H1 (cell line): Measurements from ENCODE around the gene MRTFA. TPM values are rescaled to one million over a fixed set of nuclear protein-coding genes. Genes with fewer than 3 reads are reported as not detected.

Experiments
- GTF2F1 ChIP-seq: IDR thresholded peaks from 2 replicates; pipeline ENCODE4 v1.6.1; 2012; ENCODE audit warnings: low read depth, low read length, improper control_type of control experiment, borderline replicate concordance
- RXRA ChIP-seq: IDR thresholded peaks from 2 replicates; pipeline ENCODE4 v1.6.1; 2011; ENCODE audit warnings: low read depth, mild to moderate bottlenecking, low read length, moderate library complexity; ENCODE audit not compliant: insufficient read depth
- TAF1 ChIP-seq: IDR thresholded peaks from 2 replicates; pipeline ENCODE4 v1.6.1; 2011; ENCODE audit warnings: mild to moderate bottlenecking, low read depth, low read length
- TBP ChIP-seq: IDR thresholded peaks from 2 replicates; pipeline ENCODE4 v1.6.1; 2011; ENCODE audit warnings: low read depth, low read length, improper control_type of control experiment
- TEAD4 ChIP-seq: IDR thresholded peaks from 2 replicates; pipeline ENCODE4 v1.6.1; 2012; ENCODE audit warnings: low read depth, low read length, inconsistent platforms, mixed read lengths
- polyA plus RNA-seq, 7 experiments: library from polyadenylated mRNA; depleted of rRNA in 3 of 7; stranded (reverse) in 5 of 7; unstranded in 2 of 7; fragments of >200 nt in 5 of 7; fragments of 200-250 nt in 2 of 7; gene quantifications; 1 replicate in 5 of 7; 2 replicates in 1 of 7; 4 replicates in 1 of 7; pipeline versions ENCODE4 v1.2.1 to v1.2.3, GENCODE V29; 2011 to 2013; ENCODE audit warnings: missing spikeins in 2 of 7, mixed read lengths in 2 of 7
- total RNA-seq: library from RNA; stranded (reverse); fragmentation: NEBNext Ultra II Directional; extraction: Animal tissue kit (Norgen Biotek cat#: 25700); gene quantifications from 2 replicates; pipeline ENCODE4 v1.2.1, GENCODE V29; 2021

Gene MRTFA
- total and polyA plus RNA-seq, 2 of the 8 experiments (the other 6 are each of a cell fraction or from before 2014, with no cell fraction given), result 5.4 to 37.9 TPM

GRCh38 chr22:40580631-40581030 is 55.9 kb downstream of the MRTFA start (continued):
- TF ChIP-seq RXRA, result no peak
- no peak for TF ChIP-seq TBP
- no peak for TF ChIP-seq TEAD4
- no peak for TF ChIP-seq TAF1
- TF ChIP-seq GTF2F1, result no peak
- TF ChIP-seq, all 59 proteins: peak for 0
